Activated CD4-positive, alpha-beta T cell treated with anti-CD3 and anti-CD28 coated beads for 36 hours (primary cell): Measurements from ENCODE around the gene CERS6. TPM values are rescaled to one million over a fixed set of nuclear protein-coding genes. Genes with fewer than 3 reads are reported as not detected.

ENCODE experiments used
- ATAC-seq: fragments of 200-7000 bp; cut with Tn5 transposase; one replicate; pipeline ENCODE4 v1.10.0; 2021; ENCODE audit warnings: mild to moderate bottlenecking, moderate library complexity
- CTCF ChIA-PET: fragments of 350-600 bp; sonication (Branson Sonifier 250); formaldehyde crosslinking; loops from one replicate; lab custom pipeline; 2021; ENCODE audit warnings: antibody characterized with exemption; lab: Charles Lee
- POLR2A ChIA-PET: fragments of 350-600 bp; sonication (Branson Sonifier 250); formaldehyde crosslinking; loops from one replicate; lab custom pipeline; 2021; ENCODE audit warnings: antibody characterized with exemption, inconsistent platforms; lab: Charles Lee
- DNase-seq: peaks from one replicate; pipeline ENCODE4 v3.0.0-alpha.2; 2020
- H3K27ac Mint-ChIP-seq: one replicate; pipeline ENCODE4 v1.8.0; 2021; ENCODE audit warnings: mixed read lengths
- H3K27me3 Mint-ChIP-seq: one replicate; pipeline ENCODE4 v1.8.0; 2021; ENCODE audit warnings: mixed read lengths
- H3K36me3 Mint-ChIP-seq: one replicate; pipeline ENCODE4 v1.8.0; 2021; ENCODE audit warnings: low read depth, mixed read lengths
- H3K4me1 Mint-ChIP-seq: one replicate; pipeline ENCODE4 v1.8.0; 2021; ENCODE audit warnings: mixed read lengths
- H3K4me3 Mint-ChIP-seq: one replicate; pipeline ENCODE4 v1.8.0; 2021; ENCODE audit warnings: mild to moderate bottlenecking, moderate library complexity, mixed read lengths
- H3K9me3 Mint-ChIP-seq: one replicate; pipeline ENCODE4 v1.8.0; 2021; ENCODE audit warnings: low read depth, mixed read lengths
- intact Hi-C, 2 experiments: fragments of 100-400 bp; cut with DNase I in 1 of 2; cut with micrococcal nuclease in 1 of 2; formaldehyde crosslinking; loops; one replicate each; pipeline versions ENCODE4 v1.14.2 to v1.15.1; 2022 to 2024; cut with DNase I, micrococcal nuclease
- total RNA-seq, 2 experiments: library from RNA; stranded (reverse); gene quantifications; one replicate each; pipeline ENCODE4 v1.2.3, GENCODE V29; 2021

CERS6 gene
- total RNA-seq, 2 experiments from 2014 or later = 12.9 to 13.1 TPM

GRCh38 chr2:168804214-168804613 is 348.1 kb downstream of the CERS6 start:
- Mint-ChIP-seq H3K27ac (no peak overlapping the region), H3K36me3 (no peaks in the 10 kb centered on the region), H3K27me3 (no peaks in the 10 kb centered on the region), H3K4me3 (no peak overlapping the region), H3K9me3 (no peaks in the 10 kb centered on the region), H3K4me1 (no peaks in the 10 kb centered on the region)
- intact Hi-C loops = no loop called here
- CTCF ChIA-PET = interaction anchor here (0.8 kb wide), 1 partner anchor 9 kb away, joined by 3 read pairs; no protein-coding TSS in a partner anchor
- no peak for DNase-seq
- POLR2A ChIA-PET = no interaction called here
- no peak for ATAC-seq

- Mint-ChIP-seq H3K27me3 (no peaks in the 10 kb centered on the region), H3K27ac (no peak overlapping the region), H3K4me3 (no peak overlapping the region), H3K36me3 (no peaks in the 10 kb centered on the region), H3K4me1 (no peaks in the 10 kb centered on the region), H3K9me3 (no peaks in the 10 kb centered on the region)
- no peak for DNase-seq
- no peak for ATAC-seq
- POLR2A ChIA-PET = no interaction called here
- CTCF ChIA-PET = interaction anchor here (0.5 to 1.3 kb wide), 4 partner anchors 115 to 459 kb away, joined by 3 to 5 read pairs (median 3); no protein-coding TSS in a partner anchor
- intact Hi-C loops = no loop called here
These were observed 349.5 kb downstream of the CERS6 start for GRCh38 chr2:168805615-168806014.

GRCh38 chr2:168809537-168809936 is 353.5 kb downstream of the CERS6 start:
- no peaks in the 10 kb centered on the region for H3K27me3 Mint-ChIP-seq
- H3K4me3 Mint-ChIP-seq = no peak overlapping the region
- CTCF ChIA-PET = no interaction called here
- H3K9me3 Mint-ChIP-seq = no peaks in the 10 kb centered on the region
- DNase-seq (no peak), ATAC-seq (no peak)
- no peaks in the 10 kb centered on the region for H3K4me1 Mint-ChIP-seq
- H3K36me3 Mint-ChIP-seq = no peaks in the 10 kb centered on the region
- intact Hi-C loops = no loop called here
- no peak overlapping the region for H3K27ac Mint-ChIP-seq
- POLR2A ChIA-PET = no interaction called here

- H3K9me3 Mint-ChIP-seq = no peaks in the 10 kb centered on the region
- no peak for ATAC-seq
- POLR2A ChIA-PET = no interaction called here
These were observed 354.2 kb downstream of the CERS6 start for GRCh38 chr2:168810235-168810634.

GRCh38 chr2:168811696-168812095 is 355.6 kb downstream of the CERS6 start:
- ChIA-PET POLR2A (no interaction called here), CTCF (interaction anchor here (0.7 to 0.9 kb wide), 2 partner anchors 33 to 752 kb away, joined by 3 read pairs; no protein-coding TSS in a partner anchor)
- DNase-seq (no peak), ATAC-seq (no peak)
- H3K4me3 Mint-ChIP-seq = no peak overlapping the region
- H3K36me3 Mint-ChIP-seq = no peaks in the 10 kb centered on the region
- H3K27ac Mint-ChIP-seq = no peak overlapping the region
- no peaks in the 10 kb centered on the region for H3K4me1 Mint-ChIP-seq
- H3K27me3 Mint-ChIP-seq = no peaks in the 10 kb centered on the region
- H3K9me3 Mint-ChIP-seq = no peaks in the 10 kb centered on the region
- intact Hi-C loops = no loop called here

More at GRCh38 chr2:168810235-168810634, 354.2 kb downstream of the CERS6 start:
- Mint-ChIP-seq H3K4me1 (no peaks in the 10 kb centered on the region), H3K27me3 (no peaks in the 10 kb centered on the region), H3K36me3 (no peaks in the 10 kb centered on the region), H3K27ac (no peak overlapping the region), H3K4me3 (no peak overlapping the region)
- no peak for DNase-seq
- intact Hi-C loops = no loop called here
- CTCF ChIA-PET = interaction anchor here (1.2 kb wide), 1 partner anchor 703 kb away, joined by 3 read pairs; no protein-coding TSS in a partner anchor

GRCh38 chr2:168814046-168814445 is 358.0 kb downstream of the CERS6 start:
- intact Hi-C loops = no loop called here
- POLR2A ChIA-PET = no interaction called here
- H3K9me3 Mint-ChIP-seq = no peaks in the 10 kb centered on the region
- no peak for DNase-seq
- no peak overlapping the region for H3K27ac Mint-ChIP-seq
- H3K4me3 Mint-ChIP-seq = no peak overlapping the region
- no peaks in the 10 kb centered on the region for H3K27me3 Mint-ChIP-seq
- no peaks in the 10 kb centered on the region for H3K36me3 Mint-ChIP-seq
- CTCF ChIA-PET = interaction anchor here (0.7 kb wide), 1 partner anchor 108 kb away, joined by 3 read pairs; no protein-coding TSS in a partner anchor
- H3K4me1 Mint-ChIP-seq = no peaks in the 10 kb centered on the region
- ATAC-seq = no peak

GRCh38 chr2:168814939-168815907 is 359.2 kb downstream of the CERS6 start:
- DNase-seq = no peak
- no peak for ATAC-seq
- POLR2A ChIA-PET = interaction anchor here (0.6 kb wide), 1 partner anchor 467 kb away, joined by 3 read pairs; no protein-coding TSS in a partner anchor
- Mint-ChIP-seq H3K4me1 (no peaks in the 10 kb centered on the region), H3K4me3 (no peak overlapping the region), H3K27ac (no peak overlapping the region), H3K36me3 (no peaks in the 10 kb centered on the region), H3K9me3 (no peaks in the 10 kb centered on the region), H3K27me3 (no peaks in the 10 kb centered on the region)
- CTCF ChIA-PET = interaction anchor here (0.5 to 1.1 kb wide), 2 partner anchors 41 to 88 kb away, joined by 3 to 4 read pairs; no protein-coding TSS in a partner anchor
- intact Hi-C loops = no loop called here

- Mint-ChIP-seq H3K36me3 (no peaks in the 10 kb centered on the region), H3K4me1 (no peaks in the 10 kb centered on the region), H3K9me3 (no peaks in the 10 kb centered on the region), H3K27ac (no peak overlapping the region), H3K27me3 (no peaks in the 10 kb centered on the region), H3K4me3 (no peak overlapping the region)
- ATAC-seq = no peak
- intact Hi-C loops = no loop called here
- CTCF ChIA-PET = interaction anchor here (0.5 to 0.7 kb wide), 2 partner anchors 89 to 109 kb away, joined by 3 to 4 read pairs; no protein-coding TSS in a partner anchor
- no peak for DNase-seq
- POLR2A ChIA-PET = no interaction called here
These were observed 360.3 kb downstream of the CERS6 start for GRCh38 chr2:168816369-168816768.

- H3K4me3 Mint-ChIP-seq = no peak overlapping the region
- H3K4me1 Mint-ChIP-seq = no peaks in the 10 kb centered on the region
- DNase-seq (no peak), ATAC-seq (no peak)
- no peaks in the 10 kb centered on the region for H3K36me3 Mint-ChIP-seq
- no peaks in the 10 kb centered on the region for H3K9me3 Mint-ChIP-seq
- no peak overlapping the region for H3K27ac Mint-ChIP-seq
- no peaks in the 10 kb centered on the region for H3K27me3 Mint-ChIP-seq
- ChIA-PET CTCF (interaction anchor here (0.6 kb wide), 1 partner anchor 323 kb away, joined by 3 read pairs; no protein-coding TSS in a partner anchor), POLR2A (no interaction called here)
- intact Hi-C loops = no loop called here
These were observed 363.1 kb downstream of the CERS6 start for GRCh38 chr2:168819050-168819715.

- ChIA-PET POLR2A (no interaction called here), CTCF (no interaction called here)
- no peaks in the 10 kb centered on the region for H3K27me3 Mint-ChIP-seq
- H3K36me3 Mint-ChIP-seq = no peaks in the 10 kb centered on the region
- ATAC-seq (no peak), DNase-seq (no peak)
- no peaks in the 10 kb centered on the region for H3K9me3 Mint-ChIP-seq
- no peak overlapping the region for H3K4me3 Mint-ChIP-seq
- no peak overlapping the region for H3K27ac Mint-ChIP-seq
- intact Hi-C loops = no loop called here
- H3K4me1 Mint-ChIP-seq = no peaks in the 10 kb centered on the region
These were observed 363.9 kb downstream of the CERS6 start for GRCh38 chr2:168819829-168820489.

- CTCF ChIA-PET = no interaction called here
- no peak overlapping the region for H3K27ac Mint-ChIP-seq
- DNase-seq = no peak
- no peak overlapping the region for H3K4me3 Mint-ChIP-seq
- no peak for ATAC-seq
- no peaks in the 10 kb centered on the region for H3K36me3 Mint-ChIP-seq
- POLR2A ChIA-PET = no interaction called here
- no peaks in the 10 kb centered on the region for H3K27me3 Mint-ChIP-seq
- no peaks in the 10 kb centered on the region for H3K9me3 Mint-ChIP-seq
- intact Hi-C loops = no loop called here
- no peaks in the 10 kb centered on the region for H3K4me1 Mint-ChIP-seq
These were observed 365.5 kb downstream of the CERS6 start for GRCh38 chr2:168821577-168821976.
